ENCODE data around the gene ZC2HC1B. TPM values are rescaled to one million over a fixed set of nuclear protein-coding genes. Genes with fewer than 3 reads are reported as not detected.
"Not testable (repeated sequence)": the region's sequence is repeated elsewhere in the genome, so short reads cannot be mapped to it uniquely, and the experiment has no call there.

ZC2HC1B gene
- total and polyA plus RNA-seq, 2 donors (not counting 1 experiment from before 2014, with no cell fraction given): not detected

DNA sequence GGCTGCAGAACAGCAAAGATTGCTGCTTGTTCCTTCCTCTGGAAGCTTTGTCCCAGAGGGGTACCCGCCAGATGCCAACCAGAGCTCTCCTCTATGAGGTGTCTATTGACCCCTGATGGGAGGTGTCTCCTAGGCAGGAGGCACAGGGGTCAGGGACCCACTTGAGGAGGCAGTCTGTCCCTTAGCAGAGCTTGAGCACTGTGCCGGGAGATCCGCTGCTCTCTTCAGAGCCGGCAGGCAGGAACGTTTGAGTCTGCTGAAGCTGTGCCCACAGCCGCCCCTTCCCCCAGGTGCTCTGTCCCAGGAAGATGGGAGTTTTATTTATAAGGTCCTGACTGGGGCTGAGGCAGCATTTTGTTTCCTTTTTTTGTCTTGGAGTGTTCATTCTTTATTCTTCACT lies 7.5 kb upstream of the ZC2HC1B start:
- DNase-seq (ENCODE audit: low read depth in 2 of 2); H3K36me3 ChIP-seq (ENCODE audit: control insufficient read depth, insufficient read depth, low read length): not testable (repeated sequence)

DNA sequence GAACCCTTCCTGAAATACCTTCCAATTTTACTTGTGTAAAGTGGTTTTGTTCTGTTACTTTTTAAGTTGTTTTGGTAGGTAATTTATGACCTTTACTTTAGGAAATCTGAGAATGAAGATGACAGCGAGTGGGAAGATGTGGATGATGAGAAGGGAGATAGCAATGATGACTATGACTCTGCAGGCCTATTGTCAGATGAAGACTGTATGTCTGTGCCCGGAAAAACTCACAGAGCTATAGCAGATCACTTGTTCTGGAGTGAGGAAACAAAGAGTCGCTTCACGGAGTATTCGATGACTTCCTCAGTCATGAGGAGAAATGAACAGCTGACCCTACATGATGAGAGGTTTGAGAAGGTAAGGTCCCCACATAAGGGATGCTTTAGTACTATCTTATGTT lies 6.6 kb upstream of the ZC2HC1B start:
- H3K79me2 ChIP-seq (ENCODE audit: control insufficient read depth, insufficient read depth, low read length): no peaks in the 10 kb centered on the region
- H3K9me3 ChIP-seq (ENCODE audit: control insufficient read depth, insufficient read depth, low read depth, low read length): no peaks in the 10 kb centered on the region
- no peak for DNase-seq (ENCODE audit: low read depth in 2 of 2)
- peaks cover 9% of the 10 kb centered on the region for H3K36me3 ChIP-seq (ENCODE audit: control insufficient read depth, insufficient read depth, low read length)
- H2AFZ ChIP-seq (ENCODE audit: low read length): no peak overlapping the region
- H3K27me3 ChIP-seq (ENCODE audit: control insufficient read depth, insufficient read depth, low read length): no peaks in the 10 kb centered on the region
- H3K4me3 ChIP-seq (replicated peaks in 1 of 4; ENCODE audit: control extremely low read depth in 1 of 4, insufficient read depth in 1 of 4, low read depth in 3 of 4, low read length in 4 of 4): no peak overlapping the region
- TF ChIP-seq, protein P1, sequence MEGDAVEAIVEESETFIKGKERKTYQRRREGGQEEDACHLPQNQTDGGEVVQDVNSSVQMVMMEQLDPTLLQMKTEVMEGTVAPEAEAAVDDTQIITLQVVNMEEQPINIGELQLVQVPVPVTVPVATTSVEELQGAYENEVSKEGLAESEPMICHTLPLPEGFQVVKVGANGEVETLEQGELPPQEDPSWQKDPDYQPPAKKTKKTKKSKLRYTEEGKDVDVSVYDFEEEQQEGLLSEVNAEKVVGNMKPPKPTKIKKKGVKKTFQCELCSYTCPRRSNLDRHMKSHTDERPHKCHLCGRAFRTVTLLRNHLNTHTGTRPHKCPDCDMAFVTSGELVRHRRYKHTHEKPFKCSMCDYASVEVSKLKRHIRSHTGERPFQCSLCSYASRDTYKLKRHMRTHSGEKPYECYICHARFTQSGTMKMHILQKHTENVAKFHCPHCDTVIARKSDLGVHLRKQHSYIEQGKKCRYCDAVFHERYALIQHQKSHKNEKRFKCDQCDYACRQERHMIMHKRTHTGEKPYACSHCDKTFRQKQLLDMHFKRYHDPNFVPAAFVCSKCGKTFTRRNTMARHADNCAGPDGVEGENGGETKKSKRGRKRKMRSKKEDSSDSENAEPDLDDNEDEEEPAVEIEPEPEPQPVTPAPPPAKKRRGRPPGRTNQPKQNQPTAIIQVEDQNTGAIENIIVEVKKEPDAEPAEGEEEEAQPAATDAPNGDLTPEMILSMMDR (conservative IDR thresholded peaks at IDR 0.05 in 1 of 2, IDR thresholded peaks at IDR 0.05 in 1 of 2; ENCODE audit: low read depth in 1 of 2, low read length in 2 of 2): no peak
- no peak for TF ChIP-seq EZH2 (IDR thresholded peaks at IDR 0.05; ENCODE audit: low read length, missing control alignments)
- no peaks in the 10 kb centered on the region for H3K4me1 ChIP-seq (ENCODE audit: control insufficient read depth, extremely low read depth, insufficient read depth, low read length)
- H3K27ac ChIP-seq (ENCODE audit: insufficient read depth, low read length): no peak overlapping the region
- H3K9ac ChIP-seq (ENCODE audit: insufficient read depth, low read length): no peak overlapping the region
- H4K20me1 ChIP-seq (ENCODE audit: control insufficient read depth, extremely low read depth, insufficient read depth, low read length): no peaks in the 10 kb centered on the region
- no peak overlapping the region for H3K4me2 ChIP-seq (ENCODE audit: extremely low read depth, insufficient read depth, low read length)

More for the DNA sequence above, 7.5 kb upstream of the ZC2HC1B start:
- H3K27ac ChIP-seq (ENCODE audit: insufficient read depth, low read length); H4K20me1 ChIP-seq (ENCODE audit: control insufficient read depth, extremely low read depth, insufficient read depth, low read length); H3K4me1 ChIP-seq (ENCODE audit: control insufficient read depth, extremely low read depth, insufficient read depth, low read length); H3K9ac ChIP-seq (ENCODE audit: insufficient read depth, low read length); H3K4me2 ChIP-seq (ENCODE audit: extremely low read depth, insufficient read depth, low read length); H3K27me3 ChIP-seq (ENCODE audit: control insufficient read depth, insufficient read depth, low read length); H3K4me3 ChIP-seq (replicated peaks in 1 of 4; ENCODE audit: control extremely low read depth in 1 of 4, insufficient read depth in 1 of 4, low read depth in 3 of 4, low read length in 4 of 4); H3K9me3 ChIP-seq (ENCODE audit: control insufficient read depth, insufficient read depth, low read depth, low read length); H2AFZ ChIP-seq (ENCODE audit: low read length); H3K79me2 ChIP-seq (ENCODE audit: control insufficient read depth, insufficient read depth, low read length): not testable (repeated sequence)

DNA sequence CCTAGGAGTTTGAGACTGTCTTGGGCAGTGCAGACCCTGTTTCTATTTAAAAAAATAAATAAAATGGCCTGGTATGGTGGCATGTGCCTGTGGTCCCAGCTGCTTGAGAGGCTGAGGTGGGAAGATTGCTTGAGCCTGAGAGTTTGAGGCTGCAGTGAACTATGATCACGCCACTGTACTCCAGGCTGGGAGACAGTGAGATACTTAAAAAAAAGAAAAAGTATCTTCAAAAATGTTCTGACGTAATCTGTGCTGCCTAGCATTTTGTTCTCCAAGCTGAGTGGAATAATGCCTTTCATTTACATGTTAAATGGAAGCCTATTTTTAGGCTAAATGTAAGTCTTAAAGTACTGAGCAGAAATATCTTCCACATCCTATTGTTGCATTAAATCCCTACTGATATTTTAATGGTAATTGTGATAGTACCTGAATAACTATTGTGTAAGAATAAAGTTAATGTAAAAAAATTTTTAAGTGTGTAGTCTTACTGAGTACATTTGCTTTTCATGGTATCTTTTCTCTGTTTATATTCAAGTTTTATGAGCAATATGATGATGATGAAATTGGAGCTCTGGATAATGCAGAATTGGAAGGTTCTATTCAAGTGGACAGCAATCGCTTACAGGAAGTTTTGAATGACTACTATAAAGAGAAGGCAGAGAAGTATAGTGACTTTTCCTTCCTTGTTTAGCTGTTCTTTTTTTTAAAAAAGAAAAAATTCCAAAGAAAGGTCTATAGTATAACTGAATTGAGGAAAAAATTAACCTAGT lies 4.2 kb upstream of the ZC2HC1B start:
- Histone ChIP-seq H3K27me3 (ENCODE audit: control insufficient read depth, insufficient read depth, low read length) (no peaks in the 10 kb centered on the region), H3K4me3 (replicated peaks in 1 of 4; ENCODE audit: control extremely low read depth in 1 of 4, insufficient read depth in 1 of 4, low read depth in 3 of 4, low read length in 4 of 4) (no peak overlapping the region), H3K36me3 (ENCODE audit: control insufficient read depth, insufficient read depth, low read length) (peaks cover 9% of the 10 kb centered on the region), H3K79me2 (ENCODE audit: control insufficient read depth, insufficient read depth, low read length) (no peaks in the 10 kb centered on the region), H3K9me3 (ENCODE audit: control insufficient read depth, insufficient read depth, low read depth, low read length) (no peaks in the 10 kb centered on the region), H2AFZ (ENCODE audit: low read length) (no peak overlapping the region), H3K27ac (ENCODE audit: insufficient read depth, low read length) (no peak overlapping the region), H3K4me1 (ENCODE audit: control insufficient read depth, extremely low read depth, insufficient read depth, low read length) (no peaks in the 10 kb centered on the region), H3K4me2 (ENCODE audit: extremely low read depth, insufficient read depth, low read length) (no peak overlapping the region), H3K9ac (ENCODE audit: insufficient read depth, low read length) (no peak overlapping the region), H4K20me1 (ENCODE audit: control insufficient read depth, extremely low read depth, insufficient read depth, low read length) (no peaks in the 10 kb centered on the region)
- TF ChIP-seq, protein P1 (conservative IDR thresholded peaks at IDR 0.05 in 1 of 2, IDR thresholded peaks at IDR 0.05 in 1 of 2; ENCODE audit: low read depth in 1 of 2, low read length in 2 of 2): no peak
- no peak for TF ChIP-seq EZH2 (IDR thresholded peaks at IDR 0.05; ENCODE audit: low read length, missing control alignments)
- no peak for DNase-seq (ENCODE audit: low read depth in 2 of 2)
